H9 (cell line): ENCODE results near the gene ROBO1. TPM values are rescaled to one million over a fixed set of nuclear protein-coding genes. Genes with fewer than 3 reads are reported as not detected.

Experiments used
- DNase-seq: peaks from one replicate; pipeline ENCODE4 v3.0.0-alpha.2; 2017
- H2AFZ ChIP-seq: one replicate; pipeline ENCODE4 v1.6.1; 2013; ENCODE audit warnings: mild to moderate bottlenecking, low read length, control low read depth, moderate library complexity
- H2AK5ac ChIP-seq: 2 replicates; pipeline ENCODE4 v1.6.1; 2013; ENCODE audit warnings: low read length, control low read depth, mixed read lengths; ENCODE audit not compliant: insufficient read length
- H2BK120ac ChIP-seq: one replicate; pipeline ENCODE4 v1.6.1; 2013; ENCODE audit warnings: low read depth, mild to moderate bottlenecking, low read length, control low read depth, inconsistent platforms; ENCODE audit not compliant: poor library complexity, severe bottlenecking
- H2BK12ac ChIP-seq: 2 replicates; pipeline ENCODE4 v1.6.1; 2013; ENCODE audit warnings: low read length, control low read depth, mixed read lengths, low read depth; ENCODE audit not compliant: insufficient read length
- H2BK15ac ChIP-seq: 2 replicates; pipeline ENCODE4 v1.6.1; 2013; ENCODE audit warnings: low read depth, low read length, control low read depth
- H2BK20ac ChIP-seq: one replicate; pipeline ENCODE4 v1.6.1; 2013; ENCODE audit warnings: low read depth, mild to moderate bottlenecking, low read length, control low read depth, inconsistent platforms; ENCODE audit not compliant: poor library complexity, severe bottlenecking
- H2BK5ac ChIP-seq: 2 replicates; pipeline ENCODE4 v1.6.1; 2013; ENCODE audit warnings: low read length, control low read depth, mixed read lengths; ENCODE audit not compliant: insufficient read length
- H3K14ac ChIP-seq: 2 replicates; pipeline ENCODE4 v1.6.1; 2013; ENCODE audit warnings: low read length, control low read depth; ENCODE audit not compliant: insufficient read depth
- H3K18ac ChIP-seq: 2 replicates; pipeline ENCODE4 v1.6.1; 2013; ENCODE audit warnings: low read depth, mild to moderate bottlenecking, mixed read lengths, low read length, control low read depth; ENCODE audit not compliant: insufficient read length
- H3K23ac ChIP-seq: 2 replicates; pipeline ENCODE4 v1.6.1; 2013; ENCODE audit warnings: low read length, control low read depth, mixed read lengths, low read depth; ENCODE audit not compliant: insufficient read length
- H3K23me2 ChIP-seq: 2 replicates; pipeline ENCODE4 v1.6.1; 2013; ENCODE audit warnings: low read depth, mild to moderate bottlenecking, mixed read lengths, low read length, control low read depth; ENCODE audit not compliant: insufficient read length, poor library complexity, severe bottlenecking
- H3K27ac ChIP-seq: 2 replicates; pipeline ENCODE4 v1.5.1; 2013; ENCODE audit warnings: low read length, control low read depth, mixed read lengths, low read depth; ENCODE audit not compliant: insufficient read length
- H3K27me3 ChIP-seq: 2 replicates; pipeline ENCODE4 v1.6.1; 2013; ENCODE audit warnings: low read length, control low read depth, inconsistent platforms; ENCODE audit not compliant: insufficient read depth
- H3K4ac ChIP-seq: 2 replicates; pipeline ENCODE4 v1.6.1; 2013; ENCODE audit warnings: low read depth, mild to moderate bottlenecking, control low read depth, inconsistent platforms, low read length, moderate library complexity
- H3K4me1 ChIP-seq: 2 replicates; pipeline ENCODE4 v1.6.1; 2013; ENCODE audit warnings: low read length, control low read depth, inconsistent platforms; ENCODE audit not compliant: insufficient read depth
- H3K4me2 ChIP-seq: 2 replicates; pipeline ENCODE4 v1.6.1; 2013; ENCODE audit warnings: low read length, control low read depth, mixed read lengths; ENCODE audit not compliant: insufficient read length, insufficient read depth
- H3K56ac ChIP-seq: 2 replicates; pipeline ENCODE4 v1.6.1; 2013; ENCODE audit warnings: low read depth, mild to moderate bottlenecking, mixed read lengths, low read length, control low read depth; ENCODE audit not compliant: insufficient read length
- H3K79me1 ChIP-seq: 2 replicates; pipeline ENCODE4 v1.6.1; 2013; ENCODE audit warnings: low read depth, mild to moderate bottlenecking, moderate library complexity, low read length, control low read depth, inconsistent platforms; ENCODE audit not compliant: insufficient read depth, poor library complexity, severe bottlenecking
- H3K79me2 ChIP-seq: 2 replicates; pipeline ENCODE4 v1.6.1; 2013; ENCODE audit warnings: low read length, control low read depth, inconsistent platforms; ENCODE audit not compliant: insufficient read depth
- H3K9ac ChIP-seq: 2 replicates; pipeline ENCODE4 v1.6.1; 2013; ENCODE audit warnings: low read length, control low read depth, mixed read lengths; ENCODE audit not compliant: insufficient read length; ENCODE audit errors: extremely low read depth
- H3K9me3 ChIP-seq: one replicate; pipeline ENCODE4 v1.6.1; 2013; ENCODE audit warnings: low read depth, low read length, inconsistent platforms; ENCODE audit not compliant: control insufficient read depth
- H3T11ph ChIP-seq: one replicate; pipeline ENCODE4 v1.6.1; 2013; ENCODE audit warnings: mild to moderate bottlenecking, low read length, control low read depth, inconsistent platforms
- H4K20me1 ChIP-seq: one replicate; pipeline ENCODE4 v1.6.1; 2013; ENCODE audit not compliant: control insufficient read depth, insufficient read length, insufficient read depth
- H4K5ac ChIP-seq: 2 replicates; pipeline ENCODE4 v1.6.1; 2013; ENCODE audit warnings: low read depth, mild to moderate bottlenecking, mixed read lengths, low read length, control low read depth; ENCODE audit not compliant: insufficient read length
- H4K8ac ChIP-seq: replicated peaks from 2 replicates; pipeline ENCODE4 v1.6.1; 2013; ENCODE audit warnings: low read length, control low read depth, mixed read lengths, low read depth; ENCODE audit not compliant: insufficient read length
- H4K91ac ChIP-seq: 2 replicates; pipeline ENCODE4 v1.6.1; 2013; ENCODE audit warnings: low read depth, mild to moderate bottlenecking, moderate library complexity, mixed read lengths, low read length, control low read depth; ENCODE audit not compliant: insufficient read length
- H3K27ac Mint-ChIP-seq, 3 experiments: 2 replicates in 2 of 3; 3 replicates in 1 of 3; pipeline ENCODE4 v1.8.0; 2020 to 2021; ENCODE audit warnings: mixed read lengths in 3 of 3, mild to moderate bottlenecking in 1 of 3, moderate library complexity in 1 of 3
- H3K27me3 Mint-ChIP-seq: 2 replicates; pipeline ENCODE4 v1.8.0; 2021; ENCODE audit warnings: low read depth, mild to moderate bottlenecking, moderate library complexity, mixed read lengths
- H3K36me3 Mint-ChIP-seq, 3 experiments: 2 replicates in 2 of 3; 3 replicates in 1 of 3; pipeline ENCODE4 v1.8.0; 2020 to 2021; ENCODE audit warnings: low read depth in 3 of 3, mixed read lengths in 3 of 3; ENCODE audit not compliant: insufficient read depth in 1 of 3
- H3K4me1 Mint-ChIP-seq, 2 experiments: 2 replicates each; pipeline ENCODE4 v1.8.0; 2020; ENCODE audit warnings: mixed read lengths in 2 of 2
- H3K4me3 Mint-ChIP-seq, 2 experiments: 2 replicates in 1 of 2; 3 replicates in 1 of 2; pipeline ENCODE4 v1.8.0; 2020 to 2021; ENCODE audit warnings: mild to moderate bottlenecking in 2 of 2, mixed read lengths in 2 of 2, moderate library complexity in 1 of 2
- H3K9me3 Mint-ChIP-seq, 2 experiments: 2 replicates in 1 of 2; 3 replicates in 1 of 2; pipeline ENCODE4 v1.8.0; 2020; ENCODE audit warnings: mild to moderate bottlenecking in 2 of 2, mixed read lengths in 2 of 2, moderate library complexity in 1 of 2
- CTCF ChIP-seq: fragments of 200-600 bp; sonication (generic); conservative IDR thresholded peaks from 3 replicates; pipeline ENCODE4 v1.8.0; 2021; ENCODE audit warnings: antibody characterized with exemption, mild to moderate bottlenecking
- WGBS: extraction: QIAGEN DNeasy Blood & Tissue Kit; methylation state at CpG from one replicate; pipeline ENCODE4 v1.1.7; 2013; ENCODE audit warnings: missing lambda C conversion rate, low lambda C conversion rate, mixed read lengths; ENCODE audit not compliant: insufficient read length; ENCODE audit errors: extremely low coverage; 5-methylcytosine and 5-hydroxymethylcytosine counted together
- total RNA-seq: library from RNA; stranded (reverse); gene quantifications from 2 replicates; pipeline ENCODE4 v1.2.1, GENCODE V29; 2021

The ROBO1 gene
- total RNA-seq, 1 experiment from 2014 or later: 62.7 TPM

DNA sequence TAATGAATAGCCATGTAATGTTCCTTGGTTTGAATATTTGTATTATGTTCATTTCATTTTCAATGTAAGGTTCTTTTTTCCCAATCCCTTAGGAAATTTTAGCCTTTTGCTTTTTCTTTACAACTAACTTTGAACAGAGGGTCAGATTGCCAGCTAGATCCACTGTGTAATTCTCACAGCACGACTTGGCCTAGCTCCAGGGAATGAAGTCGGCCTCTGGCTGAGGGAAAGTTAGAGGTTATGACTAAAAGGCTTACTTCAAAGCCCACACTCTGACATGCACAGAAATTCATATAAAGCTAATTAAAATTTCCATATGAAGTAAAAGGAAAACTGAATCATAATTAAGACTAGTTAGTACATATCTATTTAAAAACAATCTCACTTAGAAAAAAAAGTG lies 38.7 kb downstream of the ROBO1 start:
- H3K4me2 ChIP-seq: no peak overlapping the region
- WGBS: no CpG with 5 or more reads among the region's 2 CpGs
- no peak overlapping the region for H3K4ac ChIP-seq
- H3K23me2 ChIP-seq: no peaks in the 10 kb centered on the region
- H3K56ac ChIP-seq: no peak overlapping the region
- Mint-ChIP-seq H3K27ac (no peak overlapping the region), H3K36me3 (no peaks in the 10 kb centered on the region), H3K4me3 (no peak overlapping the region), H3K4me1 (peaks cover 11% of the 10 kb centered on the region in 2 experiments), H3K9me3 (no peaks in the 10 kb centered on the region), H3K27me3 (no peaks in the 10 kb centered on the region)
- H4K8ac ChIP-seq: no peak overlapping the region
- no peak overlapping the region for H2BK12ac ChIP-seq
- no peaks in the 10 kb centered on the region for H4K20me1 ChIP-seq
- no peaks in the 10 kb centered on the region for H3K79me1 ChIP-seq
- no peak overlapping the region for H2BK20ac ChIP-seq
- no peaks in the 10 kb centered on the region for H3K79me2 ChIP-seq
- no peak overlapping the region for H3K9ac ChIP-seq
- no peaks in the 10 kb centered on the region for H3K27me3 ChIP-seq
- H3K14ac ChIP-seq: no peak overlapping the region
- no peak overlapping the region for H2AK5ac ChIP-seq
- H2BK120ac ChIP-seq: no peak overlapping the region
- no peak overlapping the region for H4K91ac ChIP-seq
- no peak overlapping the region for H3K23ac ChIP-seq
- TF ChIP-seq CTCF: no peak
- no peak overlapping the region for H2AFZ ChIP-seq
- no peak overlapping the region for H4K5ac ChIP-seq
- no peak overlapping the region for H3K27ac ChIP-seq
- H2BK5ac ChIP-seq: no peak overlapping the region
- H3K18ac ChIP-seq: no peak overlapping the region
- H3T11ph ChIP-seq: no peak overlapping the region
- H3K4me1 ChIP-seq: no peaks in the 10 kb centered on the region
- DNase-seq: no peak
- H2BK15ac ChIP-seq: no peak overlapping the region
- no peaks in the 10 kb centered on the region for H3K9me3 ChIP-seq
